Measurements from ENCODE around the gene DVL1. TPM values are rescaled to one million over a fixed set of nuclear protein-coding genes. Genes with fewer than 3 reads are reported as not detected.
A peak's percentile ranks its signal among the peaks of the same experiment; 100 is the strongest.

Gene DVL1
- total and polyA plus RNA-seq, 10 of the 15 experiments (the other 5 are each of a cell fraction or from before 2014, with no cell fraction given): 0.10 to 31.1 (median 4.6) TPM

GRCh38 chr1:1344655-1345361 is 4.4 kb downstream of the DVL1 start (continued):
- TF ChIP-seq, protein P1, sequence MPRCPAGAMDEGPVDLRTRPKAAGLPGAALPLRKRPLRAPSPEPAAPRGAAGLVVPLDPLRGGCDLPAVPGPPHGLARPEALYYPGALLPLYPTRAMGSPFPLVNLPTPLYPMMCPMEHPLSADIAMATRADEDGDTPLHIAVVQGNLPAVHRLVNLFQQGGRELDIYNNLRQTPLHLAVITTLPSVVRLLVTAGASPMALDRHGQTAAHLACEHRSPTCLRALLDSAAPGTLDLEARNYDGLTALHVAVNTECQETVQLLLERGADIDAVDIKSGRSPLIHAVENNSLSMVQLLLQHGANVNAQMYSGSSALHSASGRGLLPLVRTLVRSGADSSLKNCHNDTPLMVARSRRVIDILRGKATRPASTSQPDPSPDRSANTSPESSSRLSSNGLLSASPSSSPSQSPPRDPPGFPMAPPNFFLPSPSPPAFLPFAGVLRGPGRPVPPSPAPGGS (IDR thresholded peaks at IDR 0.05; ENCODE audit: borderline replicate concordance, insufficient read depth, low read depth, low read length, poor library complexity, severe bottlenecking): peak; percentile 38
- TF ChIP-seq KLF5 (IDR thresholded peaks at IDR 0.05; ENCODE audit: partially characterized antibody): peak; percentile 80
- no peak for TF ChIP-seq NFXL1 (IDR thresholded peaks at IDR 0.05; ENCODE audit: borderline replicate concordance)
- TF ChIP-seq, protein P2, sequence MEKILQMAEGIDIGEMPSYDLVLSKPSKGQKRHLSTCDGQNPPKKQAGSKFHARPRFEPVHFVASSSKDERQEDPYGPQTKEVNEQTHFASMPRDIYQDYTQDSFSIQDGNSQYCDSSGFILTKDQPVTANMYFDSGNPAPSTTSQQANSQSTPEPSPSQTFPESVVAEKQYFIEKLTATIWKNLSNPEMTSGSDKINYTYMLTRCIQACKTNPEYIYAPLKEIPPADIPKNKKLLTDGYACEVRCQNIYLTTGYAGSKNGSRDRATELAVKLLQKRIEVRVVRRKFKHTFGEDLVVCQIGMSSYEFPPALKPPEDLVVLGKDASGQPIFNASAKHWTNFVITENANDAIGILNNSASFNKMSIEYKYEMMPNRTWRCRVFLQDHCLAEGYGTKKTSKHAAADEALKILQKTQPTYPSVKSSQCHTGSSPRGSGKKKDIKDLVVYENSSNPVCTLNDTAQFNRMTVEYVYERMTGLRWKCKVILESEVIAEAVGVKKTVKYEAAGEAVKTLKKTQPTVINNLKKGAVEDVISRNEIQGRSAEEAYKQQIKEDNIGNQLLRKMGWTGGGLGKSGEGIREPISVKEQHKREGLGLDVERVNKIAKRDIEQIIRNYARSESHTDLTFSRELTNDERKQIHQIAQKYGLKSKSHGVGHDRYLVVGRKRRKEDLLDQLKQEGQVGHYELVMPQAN (conservative IDR thresholded peaks at IDR 0.05): no peak
- TF ChIP-seq NFIC (IDR thresholded peaks at IDR 0.05; ENCODE audit: low read depth, low read length): no peak

- DNase-seq (ENCODE audit: low read depth, low spot score) (no peak), ATAC-seq (no peak), FAIRE-seq (no peak)
- peaks cover 6% of the 10 kb centered on the region; the same call in 1 of the 2 replicates for H3K4me1 ChIP-seq (ENCODE audit: control insufficient read depth, insufficient read depth, low read length)
- H3K4me2 ChIP-seq (ENCODE audit: control insufficient read depth, insufficient read depth): no peak overlapping the region
- intact Hi-C loops (cut with micrococcal nuclease; ENCODE audit: unreplicated experiment) (no loop called here), in situ Hi-C loops (cut with MboI) (no loop called here)
- H4K20me1 ChIP-seq (ENCODE audit: control insufficient read depth, insufficient read depth): no peaks in the 10 kb centered on the region
- POLR2A ChIA-PET: interaction anchor here (0.5 to 0.6 kb wide), 2 partner anchors 50 to 536 kb away, joined by 4 read pairs; no protein-coding TSS in a partner anchor
- no peak overlapping the region for H3K9ac ChIP-seq (ENCODE audit: control insufficient read depth, insufficient read depth, low read length)
- no peak overlapping the region for H2AFZ ChIP-seq (ENCODE audit: control insufficient read depth, low read depth, low read length)
- 98% methylated on average over 23 of the region's 24 CpGs for WGBS (ENCODE audit: insufficient coverage, insufficient replicate concordance, low lambda C conversion rate, missing lambda C conversion rate)
- SMC1A ChIA-PET (ENCODE audit: uncharacterized antibody, unreplicated experiment): no interaction called here
- no peak overlapping the region for H3K27ac ChIP-seq (ENCODE audit: control insufficient read depth, insufficient read depth)
- no peaks in the 10 kb centered on the region for H3K9me3 ChIP-seq (replicated peaks; ENCODE audit: control insufficient read depth, insufficient read depth, low read length)
- H3K27me3 ChIP-seq (replicated peaks in 1 of 2; ENCODE audit: control insufficient read depth in 2 of 2, insufficient read depth in 2 of 2, low read length in 1 of 2): no peaks in the 10 kb centered on the region
- no peak for TF ChIP-seq TCF3 (IDR thresholded peaks at IDR 0.05; ENCODE audit: borderline replicate concordance, insufficient read depth, low read depth, low read length)
- no peak for TF ChIP-seq CBX3 (IDR thresholded peaks at IDR 0.05; ENCODE audit: borderline replicate concordance, low read depth)
- no peak for TF ChIP-seq JUND (IDR thresholded peaks at IDR 0.05; ENCODE audit: low read depth, low read length)
- TF ChIP-seq GATAD2B (conservative IDR thresholded peaks at IDR 0.05; ENCODE audit: low read depth): no peak
- TF ChIP-seq SIN3A (IDR thresholded peaks at IDR 0.05; ENCODE audit: low read depth, low read length): no peak
- TF ChIP-seq TAF1 (IDR thresholded peaks at IDR 0.05; ENCODE audit: borderline replicate concordance, low read depth, low read length): no peak
- TF ChIP-seq, protein P3, sequence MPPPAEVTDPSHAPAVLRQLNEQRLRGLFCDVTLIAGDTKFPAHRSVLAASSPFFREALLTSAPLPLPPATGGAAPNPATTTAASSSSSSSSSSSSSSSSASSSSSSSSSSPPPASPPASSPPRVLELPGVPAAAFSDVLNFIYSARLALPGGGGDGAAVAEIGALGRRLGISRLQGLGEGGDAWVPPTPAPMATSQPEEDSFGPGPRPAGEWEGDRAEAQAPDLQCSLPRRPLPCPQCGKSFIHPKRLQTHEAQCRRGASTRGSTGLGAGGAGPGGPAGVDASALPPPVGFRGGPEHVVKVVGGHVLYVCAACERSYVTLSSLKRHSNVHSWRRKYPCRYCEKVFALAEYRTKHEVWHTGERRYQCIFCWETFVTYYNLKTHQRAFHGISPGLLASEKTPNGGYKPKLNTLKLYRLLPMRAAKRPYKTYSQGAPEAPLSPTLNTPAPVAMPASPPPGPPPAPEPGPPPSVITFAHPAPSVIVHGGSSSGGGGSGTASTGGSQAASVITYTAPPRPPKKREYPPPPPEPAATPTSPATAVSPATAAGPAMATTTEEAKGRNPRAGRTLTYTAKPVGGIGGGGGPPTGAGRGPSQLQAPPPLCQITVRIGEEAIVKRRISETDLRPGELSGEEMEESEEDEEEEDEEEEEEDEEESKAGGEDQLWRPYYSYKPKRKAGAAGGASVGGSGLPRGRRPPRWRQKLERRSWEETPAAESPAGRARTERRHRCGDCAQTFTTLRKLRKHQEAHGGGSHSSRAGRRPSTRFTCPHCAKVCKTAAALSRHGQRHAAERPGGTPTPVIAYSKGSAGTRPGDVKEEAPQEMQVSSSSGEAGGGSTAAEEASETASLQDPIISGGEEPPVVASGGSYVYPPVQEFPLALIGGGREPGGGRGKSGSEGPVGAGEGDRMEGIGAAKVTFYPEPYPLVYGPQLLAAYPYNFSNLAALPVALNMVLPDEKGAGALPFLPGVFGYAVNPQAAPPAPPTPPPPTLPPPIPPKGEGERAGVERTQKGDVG (CRISPR knock-in tag; IDR thresholded peaks at IDR 0.05): no peak
- peaks cover 0 to 3% of the 10 kb centered on the region in 2 experiments for H3K36me3 ChIP-seq (ENCODE audit: control insufficient read depth in 2 of 2, insufficient read depth in 2 of 2, low read length in 1 of 2)
- no peak overlapping the region for H3K4me3 ChIP-seq
- BruUV-seq (replicated peaks): no TSS peak
- peaks cover 2% of the 10 kb centered on the region for H3K79me2 ChIP-seq (ENCODE audit: control insufficient read depth, insufficient read depth, low read length)
- CTCF ChIA-PET: no interaction called here
- RAD21 ChIA-PET (ENCODE audit: unreplicated experiment): no interaction called here
Measured at GRCh38 chr1:1343811-1344421, 5.3 kb downstream of the DVL1 start.
